Fibroblast of lung (primary cell): ENCODE results near the gene KIF16B.

ENCODE experiments used
- CTCF ChIP-seq, 2 donors: IDR thresholded peaks in 1 of 2; conservative IDR thresholded peaks in 1 of 2; 1 replicate in 1 of 2; 2 replicates in 1 of 2; pipeline ENCODE4 v1.5.1; 2011 to 2012; ENCODE audit warnings: low read length in 2 of 2, control low read depth in 1 of 2, inconsistent platforms in 1 of 2, low read depth in 1 of 2, mild to moderate bottlenecking in 1 of 2
- EZH2 ChIP-seq: IDR thresholded peaks from 2 replicates; pipeline ENCODE4 v1.5.1; 2012; ENCODE audit warnings: low read length, control low read depth, mild to moderate bottlenecking; ENCODE audit errors: missing control alignments

DNA sequence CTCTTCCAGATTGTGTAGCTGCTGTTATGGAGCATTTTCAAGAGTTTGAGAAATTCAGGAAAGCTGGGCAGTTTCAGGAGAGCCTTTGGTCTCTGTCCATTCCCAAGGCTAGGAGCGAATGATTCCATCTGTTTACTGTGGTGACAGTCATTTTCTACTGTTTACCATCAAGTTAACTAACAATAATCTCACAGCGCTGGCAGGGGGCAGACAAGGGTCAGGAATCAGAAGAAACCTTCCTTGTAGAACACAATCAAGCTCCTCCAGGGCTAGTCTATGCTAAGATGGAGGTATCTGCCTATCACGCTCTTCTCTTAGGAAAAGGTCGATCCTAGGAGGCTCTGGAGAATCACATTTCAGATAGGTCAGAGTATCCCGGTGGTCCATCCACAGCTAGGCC lies 293.9 kb downstream of the KIF16B start:
- no peak for TF ChIP-seq CTCF (conservative IDR thresholded peaks at IDR 0.05 in 1 of 2, IDR thresholded peaks at IDR 0.05 in 1 of 2; ENCODE audit: low read depth in 1 of 2, low read length in 2 of 2)
- TF ChIP-seq EZH2, result no peak
